CD14-positive monocyte (primary cell): ENCODE results near the gene ZNF10. TPM values are rescaled to one million over a fixed set of nuclear protein-coding genes. Genes with fewer than 3 reads are reported as not detected.

Source experiments
- DNase-seq, 3 donors: peaks; one replicate each; pipeline ENCODE4 v3.0.0-alpha.2; 2011 to 2022
- H2AFZ ChIP-seq: 2 replicates; pipeline ENCODE4 v1.6.0; 2012; ENCODE audit warnings: mild to moderate bottlenecking, low read depth, low read length, inconsistent platforms; ENCODE audit not compliant: insufficient read depth, poor library complexity, severe bottlenecking
- H3K27ac ChIP-seq, 2 donors: 1 replicate in 1 of 2; 2 replicates in 1 of 2; pipeline ENCODE4 v1.5.1; 2012 to 2013; ENCODE audit warnings: low read length in 2 of 2, control low read depth in 1 of 2, inconsistent platforms in 1 of 2, low read depth in 1 of 2, mild to moderate bottlenecking in 1 of 2
- H3K27me3 ChIP-seq, 2 donors: one replicate each; pipeline versions ENCODE4 v1.6.0 to v1.6.1; 2011 to 2013; ENCODE audit warnings: low read length in 2 of 2; ENCODE audit not compliant: control insufficient read depth in 2 of 2, insufficient read depth in 2 of 2
- H3K36me3 ChIP-seq, 2 donors: replicated peaks in 1 of 2; 1 replicate in 1 of 2; 2 replicates in 1 of 2; pipeline versions ENCODE4 v1.5.1 to v1.6.1; 2012 to 2013; ENCODE audit warnings: low read length in 2 of 2, control low read depth in 1 of 2, inconsistent platforms in 1 of 2, mild to moderate bottlenecking in 1 of 2; ENCODE audit not compliant: insufficient read depth in 2 of 2, control insufficient read depth in 1 of 2
- H3K4me1 ChIP-seq, 2 donors: 1 replicate in 1 of 2; 2 replicates in 1 of 2; pipeline versions ENCODE4 v1.5.1 to v1.6.1; 2012 to 2013; ENCODE audit warnings: low read length in 2 of 2, control low read depth in 1 of 2, inconsistent platforms in 1 of 2, mild to moderate bottlenecking in 1 of 2, moderate library complexity in 1 of 2; ENCODE audit not compliant: insufficient read depth in 2 of 2, control insufficient read depth in 1 of 2
- H3K4me2 ChIP-seq: replicated peaks from 2 replicates; pipeline ENCODE3; 2012; ENCODE audit warnings: low read length, moderate library complexity, mild to moderate bottlenecking; ENCODE audit not compliant: poor library complexity, severe bottlenecking; ENCODE audit errors: extremely low read depth
- H3K4me3 ChIP-seq, 3 experiments: fragments of 200-600 bp in 1 of 3; sonication (generic) in 1 of 3; replicated peaks in 1 of 3; 1 replicate in 2 of 3; 2 replicates in 1 of 3; pipeline ENCODE4 v1.5.1; 2011 to 2013; ENCODE audit warnings: low read length in 3 of 3, mild to moderate bottlenecking in 3 of 3, control low read depth in 2 of 3, low read depth in 2 of 3, inconsistent platforms in 1 of 3, moderate library complexity in 1 of 3
- H3K79me2 ChIP-seq: 2 replicates; pipeline ENCODE4 v1.6.0; 2012; ENCODE audit warnings: mild to moderate bottlenecking, control low read depth, inconsistent platforms, low read length, moderate library complexity; ENCODE audit not compliant: insufficient read depth
- H3K9ac ChIP-seq: 2 replicates; pipeline ENCODE4 v1.6.0; 2017; ENCODE audit warnings: low read length, mild to moderate bottlenecking; ENCODE audit not compliant: insufficient read depth, poor library complexity, severe bottlenecking
- H3K9me3 ChIP-seq, 2 donors: replicated peaks in 1 of 2; 1 replicate in 1 of 2; 2 replicates in 1 of 2; pipeline versions ENCODE4 v1.5.1 to v1.6.1; 2012 to 2013; ENCODE audit warnings: low read length in 2 of 2, control low read depth in 1 of 2; ENCODE audit not compliant: control insufficient read depth in 1 of 2, insufficient read depth in 1 of 2
- H4K20me1 ChIP-seq: 2 replicates; pipeline ENCODE4 v1.6.0; 2012; ENCODE audit warnings: mild to moderate bottlenecking, low read length, control low read depth, moderate library complexity; ENCODE audit not compliant: insufficient read depth
- H3K27ac Mint-ChIP-seq, 7 donors: one replicate each; pipeline ENCODE4 v1.8.0; 2020; ENCODE audit warnings: mild to moderate bottlenecking in 7 of 7, mixed read lengths in 7 of 7, moderate library complexity in 6 of 7, inconsistent platforms in 2 of 7
- H3K27me3 Mint-ChIP-seq, 3 donors: one replicate each; pipeline ENCODE4 v1.8.0; 2021 to 2022; ENCODE audit warnings: low read depth in 3 of 3, mild to moderate bottlenecking in 3 of 3, mixed read lengths in 3 of 3, moderate library complexity in 3 of 3, inconsistent platforms in 1 of 3
- H3K36me3 Mint-ChIP-seq, 2 donors: one replicate each; pipeline ENCODE4 v1.8.0; 2020; ENCODE audit warnings: mixed read lengths in 2 of 2, inconsistent platforms in 1 of 2, mild to moderate bottlenecking in 1 of 2
- H3K4me1 Mint-ChIP-seq: one replicate; pipeline ENCODE4 v1.8.0; 2020; ENCODE audit warnings: mild to moderate bottlenecking, mixed read lengths
- H3K4me3 Mint-ChIP-seq, 2 donors: one replicate each; pipeline ENCODE4 v1.8.0; 2020; ENCODE audit warnings: mild to moderate bottlenecking in 2 of 2, mixed read lengths in 2 of 2, moderate library complexity in 1 of 2
- H3K9me3 Mint-ChIP-seq, 7 donors: one replicate each; pipeline ENCODE4 v1.8.0; 2020 to 2022; ENCODE audit warnings: mixed read lengths in 7 of 7, mild to moderate bottlenecking in 6 of 7, moderate library complexity in 6 of 7, inconsistent platforms in 2 of 7
- CTCF ChIP-seq: fragments of 200-600 bp; IDR thresholded peaks from one replicate; pipeline ENCODE4 v1.8.0; 2022; ENCODE audit warnings: antibody characterized with exemption, mild to moderate bottlenecking
- WGBS: methylation state at CpG from one replicate; pipeline ENCODE4 v1.1.5; 2013; ENCODE audit warnings: missing lambda C conversion rate; ENCODE audit not compliant: insufficient coverage; 5-methylcytosine and 5-hydroxymethylcytosine counted together
- intact Hi-C, 2 donors: fragments of 100-400 bp; cut with micrococcal nuclease; formaldehyde crosslinking; loops; one replicate each; pipeline versions ENCODE4 v1.15.0 to v1.15.1; 2023
- polyA plus RNA-seq, 3 donors: library from polyadenylated mRNA; depleted of rRNA in 1 of 3; unstranded in 2 of 3; stranded (reverse) in 1 of 3; fragments of 300-500 nt in 2 of 3; fragments of >200 nt in 1 of 3; fragmentation: Illumina TruSeq in 2 of 3; gene quantifications; 1 replicate in 2 of 3; 2 replicates in 1 of 3; pipeline ENCODE4 v1.2.3, GENCODE V29; 2012 to 2021

Gene ZNF10
- polyA plus RNA-seq, 3 donors: 0.68 to 1.00 (median 0.79) TPM

- no peak for TF ChIP-seq CTCF
- intact Hi-C loops: no loop called here
- Histone ChIP-seq H4K20me1 (no peaks in the 10 kb centered on the region), H3K36me3 (no peaks in the 10 kb centered on the region), H2AFZ (no peak overlapping the region), H3K9me3 (peaks cover 47 to 85% of the 10 kb centered on the region in 2 donors), H3K4me1 (no peaks in the 10 kb centered on the region), H3K4me2 (no peak overlapping the region), H3K79me2 (no peaks in the 10 kb centered on the region), H3K9ac (no peak overlapping the region), H3K27me3 (no peaks in the 10 kb centered on the region), H3K4me3 (no peak overlapping the region), H3K27ac (no peak overlapping the region)
- H3K27ac Mint-ChIP-seq: no peak overlapping the region
- WGBS: 80% methylated on average over 1 of the region's 3 CpGs
- peaks cover 21 to 79% (median 70%) of the 10 kb centered on the region in 7 donors for H3K9me3 Mint-ChIP-seq
- peaks cover 0 to 2% (median 2%) of the 10 kb centered on the region in 3 donors for H3K27me3 Mint-ChIP-seq
- no peak for DNase-seq
- no peak overlapping the region for H3K4me3 Mint-ChIP-seq
- no peaks in the 10 kb centered on the region for H3K36me3 Mint-ChIP-seq
- H3K4me1 Mint-ChIP-seq: no peaks in the 10 kb centered on the region
Observed at GRCh38 chr12:133165776-133166175, 35.3 kb downstream of the ZNF10 start.

GRCh38 chr12:133172491-133172890, 42.1 kb downstream of the ZNF10 start:
- H3K36me3 Mint-ChIP-seq: no peaks in the 10 kb centered on the region
- H3K27me3 Mint-ChIP-seq: peaks cover 0 to 3% (median 2%) of the 10 kb centered on the region in 3 donors
- H3K9me3 Mint-ChIP-seq: peaks cover 26 to 89% (median 77%) of the 10 kb centered on the region in 7 donors
- no peak overlapping the region for H3K27ac ChIP-seq
- H3K27ac Mint-ChIP-seq: no peak overlapping the region
- no peaks in the 10 kb centered on the region for H3K79me2 ChIP-seq
- DNase-seq: no peak
- H3K9ac ChIP-seq: no peak overlapping the region
- no peak overlapping the region for H3K4me2 ChIP-seq
- peak overlapping the region in 1 of 3 experiments; percentile 14 for H3K4me3 ChIP-seq
- H3K36me3 ChIP-seq: no peaks in the 10 kb centered on the region
- H4K20me1 ChIP-seq: no peaks in the 10 kb centered on the region
- H3K9me3 ChIP-seq: peaks cover 47 to 85% of the 10 kb centered on the region in 2 donors
- H3K4me1 ChIP-seq: no peaks in the 10 kb centered on the region
- H3K4me3 Mint-ChIP-seq: no peak overlapping the region
- H3K4me1 Mint-ChIP-seq: no peaks in the 10 kb centered on the region
- WGBS: 100% methylated on average over 1 of the region's 1 CpG
- intact Hi-C loops: no loop called here
- no peak for TF ChIP-seq CTCF
- no peak overlapping the region for H2AFZ ChIP-seq
- no peaks in the 10 kb centered on the region for H3K27me3 ChIP-seq
